SK-N-MC (cell line): ENCODE results near the gene GPR55.

Experiments used
- EZH2 ChIP-seq: fragments of 200-600 bp; sonication (generic); IDR thresholded peaks from one replicate; pipeline ENCODE4 v1.6.1; 2017; ENCODE audit warnings: antibody characterized with exemption
- FOXP2 ChIP-seq: optimal IDR thresholded peaks from 2 replicates; pipeline ENCODE3; 2011; ENCODE audit warnings: mild to moderate bottlenecking, moderate library complexity; ENCODE audit not compliant: insufficient read depth; ENCODE audit errors: extremely low read length, control extremely low read depth
- POLR2AphosphoS5 ChIP-seq: IDR thresholded peaks from 2 replicates; pipeline ENCODE4 v1.6.1; 2012; ENCODE audit warnings: mild to moderate bottlenecking, low read depth, low read length, borderline replicate concordance

DNA sequence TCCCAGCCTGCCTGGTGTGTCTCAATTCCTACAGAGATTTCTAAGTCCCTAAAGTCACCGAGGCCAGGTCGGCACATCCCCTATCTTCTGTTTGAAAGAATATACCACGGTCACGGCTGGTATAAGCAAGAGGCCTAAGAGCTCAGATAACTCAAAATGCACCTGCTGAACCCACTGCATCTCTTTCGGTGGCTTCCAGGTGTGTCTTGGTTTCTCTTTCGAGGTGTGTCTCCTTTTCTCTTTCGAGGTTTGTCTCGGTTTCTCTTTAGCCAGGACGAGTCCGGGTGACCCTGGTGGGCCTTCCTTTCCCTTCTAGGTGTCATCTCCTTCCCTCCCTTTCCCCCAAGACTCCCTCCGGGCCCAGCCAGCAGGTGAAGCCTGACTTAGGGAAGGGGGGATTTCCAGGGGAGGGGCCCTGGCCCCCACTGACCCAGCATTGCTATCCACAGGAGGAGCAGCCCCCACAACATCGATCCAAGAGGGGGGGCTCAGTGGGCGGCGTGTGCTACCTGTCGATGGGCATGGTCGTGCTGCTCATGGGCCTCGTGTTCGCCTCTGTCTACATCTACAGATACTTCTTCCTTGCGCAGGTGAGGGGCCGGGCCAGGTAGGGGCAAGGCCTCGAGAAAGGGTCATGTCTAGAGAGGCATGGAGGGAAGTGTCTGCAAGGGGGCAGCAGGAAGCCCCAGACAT, 51.9 kb downstream of the GPR55 start:
- TF ChIP-seq EZH2: no peak
- TF ChIP-seq POLR2AphosphoS5: no peak
- no peak for TF ChIP-seq FOXP2
